ENCODE results near the gene ZNF75A.

The ZNF75A gene

GRCh38 chr16:3274490-3274889, 30.8 kb upstream of the ZNF75A start:
- Histone ChIP-seq H3K9ac (ENCODE audit: low read depth, low read length) (no peak overlapping the region), H3K9me3 (replicated peaks; ENCODE audit: low read length) (no peaks in the 10 kb centered on the region), H3K4me1 (ENCODE audit: control insufficient read depth, insufficient read depth, low read length) (no peaks in the 10 kb centered on the region), H3K4me2 (ENCODE audit: low read length) (no peak overlapping the region), H3K36me3 (ENCODE audit: insufficient read depth, low read length) (no peaks in the 10 kb centered on the region), H3K27me3 (ENCODE audit: control insufficient read depth, insufficient read depth, low read length) (peaks cover 9% of the 10 kb centered on the region), H3K4me3 (ENCODE audit: low read length) (no peak overlapping the region)

- Histone ChIP-seq H3K4me3 (ENCODE audit: low read length) (no peak overlapping the region), H3K27me3 (ENCODE audit: control insufficient read depth, insufficient read depth, low read length) (peaks cover 9% of the 10 kb centered on the region)
Observed at GRCh38 chr16:3274947-3275346, 30.4 kb upstream of the ZNF75A start.

DNA sequence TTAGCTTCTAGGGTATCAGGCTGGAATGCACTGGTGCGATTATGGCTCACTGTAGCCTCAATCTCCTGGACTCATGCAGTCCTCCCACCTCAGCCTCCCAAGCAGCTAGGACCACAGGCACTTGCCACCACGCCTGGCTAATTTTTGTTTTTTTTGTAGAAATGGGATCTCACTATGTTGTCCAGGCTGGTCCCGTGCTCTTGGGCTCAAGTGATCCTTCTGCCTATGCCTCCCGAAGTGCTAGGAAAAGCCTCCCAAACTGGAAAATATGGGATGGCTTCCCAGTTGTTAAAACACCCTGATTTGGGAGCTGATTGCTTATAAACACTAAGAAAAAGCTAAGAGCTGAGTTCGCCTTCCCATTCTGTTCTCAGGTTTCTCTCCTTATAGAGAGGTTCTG, 28.6 kb upstream of the ZNF75A start:
- H3K4me1 ChIP-seq (ENCODE audit: control insufficient read depth, insufficient read depth, low read length), result no peaks in the 10 kb centered on the region
- peaks cover 9% of the 10 kb centered on the region for H3K27me3 ChIP-seq (ENCODE audit: control insufficient read depth, insufficient read depth, low read length)
- no peak overlapping the region for H3K4me2 ChIP-seq (ENCODE audit: low read length)
- H3K36me3 ChIP-seq (ENCODE audit: insufficient read depth, low read length), result no peaks in the 10 kb centered on the region
- H3K9ac ChIP-seq (ENCODE audit: low read depth, low read length), result no peak overlapping the region
- no peak overlapping the region for H3K4me3 ChIP-seq (ENCODE audit: low read length)
- H3K9me3 ChIP-seq (replicated peaks; ENCODE audit: low read length), result no peaks in the 10 kb centered on the region

More at GRCh38 chr16:3274947-3275346, 30.4 kb upstream of the ZNF75A start:
- Histone ChIP-seq H3K4me1 (ENCODE audit: control insufficient read depth, insufficient read depth, low read length) (no peaks in the 10 kb centered on the region), H3K9me3 (replicated peaks; ENCODE audit: low read length) (no peaks in the 10 kb centered on the region), H3K4me2 (ENCODE audit: low read length) (no peak overlapping the region), H3K9ac (ENCODE audit: low read depth, low read length) (no peak overlapping the region), H3K36me3 (ENCODE audit: insufficient read depth, low read length) (no peaks in the 10 kb centered on the region)

GRCh38 chr16:3281222-3281820, 24.0 kb upstream of the ZNF75A start:
- Histone ChIP-seq H3K4me1 (ENCODE audit: control insufficient read depth, insufficient read depth, low read length) (peaks cover 11% of the 10 kb centered on the region), H3K27me3 (ENCODE audit: control insufficient read depth, insufficient read depth, low read length) (peaks cover 9% of the 10 kb centered on the region), H3K4me2 (ENCODE audit: low read length) (peak overlapping the region; percentile 95), H3K9ac (ENCODE audit: low read depth, low read length) (no peak overlapping the region), H3K36me3 (ENCODE audit: insufficient read depth, low read length) (peaks cover 11% of the 10 kb centered on the region), H3K4me3 (ENCODE audit: low read length) (no peak overlapping the region), H3K9me3 (replicated peaks; ENCODE audit: low read length) (no peaks in the 10 kb centered on the region)

- Histone ChIP-seq H3K9ac (ENCODE audit: low read depth, low read length) (peak overlapping the region; percentile 98), H3K9me3 (replicated peaks; ENCODE audit: low read length) (no peaks in the 10 kb centered on the region), H3K4me3 (ENCODE audit: low read length) (peak overlapping the region; percentile 92)
Observed at GRCh38 chr16:3282103-3282729, 23.1 kb upstream of the ZNF75A start.

DNA sequence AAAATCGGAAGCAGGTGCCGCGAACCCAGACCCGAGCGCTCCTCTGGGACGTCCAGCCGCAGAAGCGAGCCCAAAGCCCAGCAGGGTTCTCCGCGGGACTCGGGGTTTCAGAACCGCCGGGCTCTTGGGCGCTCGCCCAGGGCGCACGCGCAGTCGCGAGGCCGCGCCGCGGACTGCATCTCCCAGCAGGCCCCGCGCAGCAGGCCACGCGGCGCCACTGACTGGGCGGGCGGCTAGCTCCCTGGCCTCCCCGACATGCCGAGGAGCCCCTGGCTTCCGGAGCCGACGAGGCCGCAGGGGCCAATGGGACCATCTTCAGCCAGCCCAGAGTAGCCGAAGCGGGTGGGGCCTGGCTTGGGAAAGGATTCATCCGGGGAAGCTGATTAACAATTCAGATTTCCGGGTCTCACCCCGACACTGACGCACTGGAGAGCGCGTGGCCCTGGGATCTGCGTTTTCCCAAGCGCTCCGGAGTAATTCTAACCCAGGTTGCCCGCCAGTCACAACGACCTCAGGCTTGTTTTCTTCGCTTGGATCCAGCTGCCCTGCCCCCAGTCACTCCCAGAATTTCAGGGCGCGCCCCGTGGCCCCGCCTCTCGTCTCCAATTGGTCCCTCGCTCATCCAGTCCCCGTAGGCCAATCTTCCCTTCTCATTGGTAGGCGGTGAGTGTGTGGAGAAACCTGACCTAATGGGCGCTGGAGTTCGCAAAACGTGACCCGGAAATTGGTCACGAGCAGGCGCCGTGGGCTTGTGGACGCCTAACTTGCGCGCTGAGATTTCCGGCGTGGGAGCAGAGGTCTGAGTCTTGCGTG, 22.4 kb upstream of the ZNF75A start, which contains the start of gene ZNF263:
ZNF263 (plus strand) TSS at position 762 of the 813 bp plus-strand sequence. CDS start 328 bp downstream, outside the sequence.
- Histone ChIP-seq H3K27me3 (ENCODE audit: control insufficient read depth, insufficient read depth, low read length) (no peaks in the 10 kb centered on the region), H3K4me3 (ENCODE audit: low read length) (peak within 1 kb of the TSS; percentile 92), H3K4me2 (ENCODE audit: low read length) (peak within 1 kb of the TSS; percentile 95), H3K4me1 (ENCODE audit: control insufficient read depth, insufficient read depth, low read length) (peaks cover 11% of the 10 kb centered on the region), H3K36me3 (ENCODE audit: insufficient read depth, low read length) (peaks cover 24% of the 10 kb centered on the region), H3K9ac (ENCODE audit: low read depth, low read length) (peak within 1 kb of the TSS; percentile 98), H3K9me3 (replicated peaks; ENCODE audit: low read length) (no peaks in the 10 kb centered on the region)

More at GRCh38 chr16:3282103-3282729, 23.1 kb upstream of the ZNF75A start:
- peaks cover 2% of the 10 kb centered on the region for H3K27me3 ChIP-seq (ENCODE audit: control insufficient read depth, insufficient read depth, low read length)
- H3K4me1 ChIP-seq (ENCODE audit: control insufficient read depth, insufficient read depth, low read length), result peaks cover 11% of the 10 kb centered on the region
- peaks cover 20% of the 10 kb centered on the region for H3K36me3 ChIP-seq (ENCODE audit: insufficient read depth, low read length)
- H3K4me2 ChIP-seq (ENCODE audit: low read length), result peak overlapping the region; percentile 95

DNA sequence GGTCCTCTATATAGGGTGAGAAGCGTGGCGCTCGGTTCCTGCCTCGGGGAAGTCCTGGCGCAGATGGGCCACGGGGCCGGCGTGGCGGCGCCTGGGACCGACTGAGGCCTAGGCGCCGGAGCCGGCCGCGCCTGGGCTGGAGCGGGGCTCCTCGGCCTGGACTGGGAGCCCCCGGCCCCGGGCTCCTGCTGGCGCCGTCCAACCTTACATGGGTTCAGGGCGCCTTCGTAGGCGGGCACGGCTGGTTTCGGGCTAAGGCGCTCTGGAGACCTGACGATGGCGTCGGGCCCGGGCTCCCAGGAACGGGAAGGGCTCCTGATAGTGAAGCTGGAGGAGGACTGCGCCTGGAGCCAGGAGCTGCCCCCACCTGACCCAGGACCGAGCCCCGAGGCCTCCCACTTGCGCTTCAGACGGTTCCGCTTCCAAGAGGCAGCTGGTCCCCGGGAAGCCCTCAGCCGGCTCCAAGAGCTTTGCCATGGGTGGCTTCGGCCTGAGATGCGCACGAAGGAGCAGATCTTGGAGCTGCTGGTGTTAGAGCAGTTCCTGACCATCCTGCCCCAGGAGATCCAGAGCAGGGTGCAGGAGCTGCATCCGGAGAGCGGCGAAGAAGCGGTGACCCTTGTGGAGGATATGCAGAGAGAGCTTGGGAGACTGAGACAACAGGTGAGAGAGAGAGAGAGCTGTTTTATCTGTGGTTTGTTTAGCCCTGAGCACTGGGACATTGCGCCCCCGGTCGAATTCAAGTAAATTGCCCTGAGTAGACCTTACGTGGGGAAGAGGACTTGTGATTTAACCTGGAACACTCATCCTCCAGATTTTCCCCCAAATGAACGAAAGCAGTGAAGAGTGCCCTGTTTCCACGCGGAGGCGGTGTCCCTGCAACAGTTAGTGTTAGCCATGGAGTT, 21.5 kb upstream of the ZNF75A start:
- Histone ChIP-seq H3K4me1 (ENCODE audit: control insufficient read depth, insufficient read depth, low read length) (peaks cover 11% of the 10 kb centered on the region), H3K27me3 (ENCODE audit: control insufficient read depth, insufficient read depth, low read length) (no peaks in the 10 kb centered on the region), H3K4me2 (ENCODE audit: low read length) (peak overlapping the region; percentile 95), H3K36me3 (ENCODE audit: insufficient read depth, low read length) (peaks cover 30% of the 10 kb centered on the region), H3K9me3 (replicated peaks; ENCODE audit: low read length) (no peaks in the 10 kb centered on the region), H3K4me3 (ENCODE audit: low read length) (peak overlapping the region; percentile 92), H3K9ac (ENCODE audit: low read depth, low read length) (peak overlapping the region; percentile 98)

GRCh38 chr16:3285131-3285530, 20.2 kb upstream of the ZNF75A start:
- Histone ChIP-seq H3K36me3 (ENCODE audit: insufficient read depth, low read length) (peaks cover 43% of the 10 kb centered on the region), H3K4me3 (ENCODE audit: low read length) (peak overlapping the region; percentile 92)

GRCh38 chr16:3289998-3290673, 15.2 kb upstream of the ZNF75A start:
- H3K4me2 ChIP-seq (ENCODE audit: low read length), result no peak overlapping the region
- H3K36me3 ChIP-seq (ENCODE audit: insufficient read depth, low read length), result peaks cover 84% of the 10 kb centered on the region
- H3K4me1 ChIP-seq (ENCODE audit: control insufficient read depth, insufficient read depth, low read length), result peaks cover 5% of the 10 kb centered on the region
- H3K27me3 ChIP-seq (ENCODE audit: control insufficient read depth, insufficient read depth, low read length), result no peaks in the 10 kb centered on the region
- peaks cover 38% of the 10 kb centered on the region for H3K9me3 ChIP-seq (replicated peaks; ENCODE audit: low read length)
- H3K9ac ChIP-seq (ENCODE audit: low read depth, low read length), result no peak overlapping the region
- no peak overlapping the region for H3K4me3 ChIP-seq (ENCODE audit: low read length)

More at GRCh38 chr16:3285131-3285530, 20.2 kb upstream of the ZNF75A start:
- peak overlapping the region; percentile 95 for H3K4me2 ChIP-seq (ENCODE audit: low read length)
- H3K4me1 ChIP-seq (ENCODE audit: control insufficient read depth, insufficient read depth, low read length), result peaks cover 11% of the 10 kb centered on the region
- H3K9ac ChIP-seq (ENCODE audit: low read depth, low read length), result no peak overlapping the region
- H3K9me3 ChIP-seq (replicated peaks; ENCODE audit: low read length), result peaks cover 12% of the 10 kb centered on the region
- H3K27me3 ChIP-seq (ENCODE audit: control insufficient read depth, insufficient read depth, low read length), result no peaks in the 10 kb centered on the region

- H3K36me3 ChIP-seq (ENCODE audit: insufficient read depth, low read length), result peaks cover 75% of the 10 kb centered on the region
- H3K4me3 ChIP-seq (ENCODE audit: low read length), result no peak overlapping the region
- no peak overlapping the region for H3K9ac ChIP-seq (ENCODE audit: low read depth, low read length)
- peaks cover 49% of the 10 kb centered on the region for H3K9me3 ChIP-seq (replicated peaks; ENCODE audit: low read length)
- peaks cover 3% of the 10 kb centered on the region for H3K4me1 ChIP-seq (ENCODE audit: control insufficient read depth, insufficient read depth, low read length)
- no peaks in the 10 kb centered on the region for H3K27me3 ChIP-seq (ENCODE audit: control insufficient read depth, insufficient read depth, low read length)
- H3K4me2 ChIP-seq (ENCODE audit: low read length), result no peak overlapping the region
Observed at GRCh38 chr16:3292604-3293003, 12.7 kb upstream of the ZNF75A start.
